HG03196 (cell line): Measurements from ENCODE around the gene TICAM1.
"Not testable (repeated sequence)": the region's sequence is repeated elsewhere in the genome, so short reads cannot be mapped to it uniquely, and the experiment has no call there.

Experiments used
- ATAC-seq: cut with Tn5 transposase; IDR thresholded peaks from one replicate; pipeline ENCODE4 v1.9.1; 2021; ENCODE audit not compliant: unreplicated experiment

TICAM1 gene

GRCh38 chr19:4831304-4831978 lies at the start of gene TICAM1:
TICAM1 (minus strand) TSS chr19:4831712; CDS start chr19:4818377, 13,335 bp downstream.
- ATAC-seq: peak; percentile 60

DNA sequence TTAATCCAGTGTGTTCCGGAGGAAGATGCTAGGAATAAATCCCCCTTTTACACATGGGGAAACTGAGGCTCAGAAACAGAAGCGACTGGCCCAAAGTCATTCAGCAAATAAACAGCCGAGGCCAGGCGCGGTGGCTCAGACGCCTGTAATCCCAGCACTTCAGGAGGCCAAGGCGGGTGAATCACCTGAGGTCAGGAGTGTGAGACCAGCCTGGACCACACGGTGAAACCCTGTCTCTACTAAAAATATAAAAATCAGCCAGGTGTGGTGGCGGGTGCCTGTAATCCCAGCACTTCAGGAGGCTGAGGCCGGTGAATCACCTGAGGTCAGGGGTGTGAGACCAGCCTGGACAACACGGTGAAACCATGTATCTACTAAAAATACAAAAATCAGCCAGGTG lies 47.5 kb upstream of the TICAM1 start:
- ATAC-seq: no peak

DNA sequence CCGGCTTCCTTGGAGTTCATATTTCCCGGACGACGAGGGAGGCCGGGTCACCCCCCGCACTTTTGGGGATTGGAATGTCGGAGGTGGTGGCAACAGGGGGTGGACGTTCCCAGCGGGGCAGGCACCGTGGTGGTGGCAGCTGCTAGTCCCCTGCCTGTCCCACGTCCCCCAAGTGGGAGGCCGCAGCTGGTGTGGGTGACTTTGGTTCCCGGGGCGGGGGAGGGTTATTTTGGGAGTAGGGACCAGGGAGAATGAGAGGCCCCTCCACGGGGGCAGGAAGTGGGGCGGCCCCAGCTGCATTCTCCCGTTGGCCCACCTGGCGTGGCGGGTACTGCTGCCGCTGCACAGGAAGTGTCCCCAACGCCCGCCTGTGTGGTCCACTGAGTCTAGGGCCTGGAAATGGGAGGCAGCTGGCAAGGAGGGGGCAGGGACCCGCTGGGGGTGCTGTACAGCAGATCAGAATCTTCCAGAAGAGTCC lies 47.0 kb upstream of the TICAM1 start:
- no peak for ATAC-seq

- no peak for ATAC-seq
Observed at GRCh38 chr19:4877753-4878490, 46.4 kb upstream of the TICAM1 start.

- no peak for ATAC-seq
Observed at GRCh38 chr19:4873930-4874329, 42.4 kb upstream of the TICAM1 start.

- ATAC-seq: no peak
Observed at GRCh38 chr19:4871711-4872110, 40.2 kb upstream of the TICAM1 start.

DNA sequence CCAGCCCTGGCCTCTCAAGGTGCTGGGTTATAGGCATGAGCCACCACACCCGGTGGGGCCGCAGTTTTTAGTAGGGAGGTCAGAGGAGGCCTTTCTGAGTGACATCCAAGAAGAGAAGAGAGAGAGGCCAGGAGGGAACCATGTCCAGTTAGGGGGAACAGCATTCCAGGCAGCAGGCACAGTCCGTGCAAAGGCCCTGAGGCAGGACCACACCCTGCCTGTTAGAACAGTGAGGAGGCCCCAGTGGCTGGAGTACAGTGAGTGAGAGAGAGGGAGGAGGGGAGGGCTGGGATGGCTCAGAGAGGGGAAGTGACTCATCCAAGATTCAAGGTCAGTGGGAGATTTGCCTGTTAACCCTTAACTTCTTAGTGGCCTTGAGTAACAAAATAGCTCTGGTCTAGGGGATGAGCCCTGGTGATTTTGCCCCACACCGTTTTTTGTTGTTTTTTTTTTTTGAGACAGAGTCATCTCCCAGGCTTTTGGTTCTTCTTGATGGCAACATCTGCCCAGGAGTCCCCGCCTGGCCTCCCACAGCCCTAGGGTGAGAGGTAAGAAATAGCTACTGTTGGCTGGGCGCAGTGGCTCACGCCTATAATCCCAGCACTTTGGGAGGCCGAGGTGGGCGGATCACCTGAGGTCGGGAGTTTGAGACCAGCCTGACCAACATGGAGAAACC lies 38.7 kb upstream of the TICAM1 start:
- no peak for ATAC-seq

DNA sequence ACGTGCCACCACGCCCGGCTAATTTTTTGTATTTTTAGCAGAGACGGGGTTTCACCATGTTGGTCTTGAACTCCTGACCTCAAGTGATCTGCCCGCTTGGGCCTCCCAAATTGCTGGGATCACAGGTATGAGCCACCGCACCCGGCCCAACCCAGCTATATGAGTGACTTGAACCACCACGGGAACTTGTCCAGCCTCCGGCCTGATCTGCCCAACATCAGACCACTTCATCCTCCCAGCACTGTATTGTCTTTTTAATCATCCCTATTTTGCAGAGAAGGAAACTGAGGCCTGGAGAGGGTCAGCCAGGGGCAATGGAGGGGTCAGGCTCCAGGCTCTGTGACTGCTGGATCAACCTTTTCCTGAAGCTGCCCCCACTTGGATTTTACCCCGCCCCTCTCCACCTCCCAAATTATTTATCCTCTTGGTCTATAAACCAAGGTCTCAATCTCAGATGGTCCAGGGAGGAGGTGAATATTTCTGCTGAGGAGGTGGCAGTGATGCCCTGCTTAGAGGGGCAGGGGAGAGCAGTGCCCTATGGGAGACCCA lies 36.8 kb upstream of the TICAM1 start:
- no peak for ATAC-seq

DNA sequence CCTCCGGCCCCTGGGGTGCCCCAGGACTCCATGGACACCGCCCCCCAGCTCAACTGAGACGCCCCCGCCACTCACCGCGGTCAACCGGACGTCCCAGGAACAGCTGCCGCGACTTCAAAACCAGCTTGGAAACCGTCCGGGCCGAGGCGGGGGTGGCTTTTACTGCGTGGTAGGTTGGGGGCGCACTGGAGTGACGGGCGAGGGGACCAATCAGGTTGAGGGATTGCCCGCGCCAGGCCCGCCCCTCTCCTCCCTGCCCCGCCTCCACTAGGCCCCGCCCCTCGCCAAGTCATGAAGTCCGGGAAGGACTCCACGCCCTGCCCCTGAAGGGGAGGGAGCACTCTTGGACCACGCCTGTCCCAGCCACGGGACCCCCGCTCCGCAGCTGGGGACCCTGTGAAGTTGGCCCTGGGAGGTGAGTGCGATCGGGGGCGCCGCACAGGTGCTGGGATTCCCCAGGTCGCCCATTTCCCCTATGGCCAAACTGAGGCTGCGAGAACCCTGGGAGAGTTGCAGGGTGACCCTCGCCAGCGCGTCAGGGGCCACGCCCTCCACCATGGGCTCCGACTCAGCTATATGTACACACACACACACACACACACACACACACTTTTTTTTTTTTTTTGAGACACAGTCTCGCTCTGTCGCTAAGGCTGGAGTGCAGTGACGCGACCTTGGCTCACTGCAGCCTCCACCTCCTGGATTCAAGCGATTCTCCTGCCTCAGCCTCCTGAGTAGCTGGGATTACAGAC lies 36.2 kb upstream of the TICAM1 start, which contains the start of gene PLIN3:
TSS of gene PLIN3 (minus strand) at position 134 of the 752 bp plus-strand sequence. CDS start 6,273 bp downstream, outside the sequence.
- peak; percentile 75 for ATAC-seq

GRCh38 chr19:4866595-4867424 lies 35.3 kb upstream of the TICAM1 start:
- ATAC-seq: no peak

DNA sequence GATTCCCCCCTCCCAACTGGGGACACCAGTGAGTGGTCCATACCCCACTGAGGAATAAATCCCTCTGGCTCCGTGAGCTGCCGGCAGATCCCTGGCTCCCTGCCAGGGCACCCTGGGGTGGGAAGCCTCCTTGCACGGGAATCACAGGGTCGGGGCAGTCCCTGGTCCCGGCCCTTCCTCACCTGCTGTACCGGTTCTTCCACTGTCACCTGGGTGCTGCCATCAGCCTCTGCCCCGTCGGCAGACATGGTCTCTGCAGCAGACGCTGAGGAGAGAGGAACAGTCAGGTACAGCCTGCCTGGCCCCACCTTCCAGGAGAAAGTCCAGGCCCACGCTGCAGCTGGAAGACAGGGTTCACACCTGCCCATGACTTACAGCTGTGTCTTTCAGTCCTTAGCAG lies 29.6 kb upstream of the TICAM1 start:
- no peak for ATAC-seq

GRCh38 chr19:4859697-4860096 lies 28.2 kb upstream of the TICAM1 start:
- ATAC-seq: no peak

GRCh38 chr19:4856468-4856867 lies 25.0 kb upstream of the TICAM1 start:
- ATAC-seq: not testable (repeated sequence)

GRCh38 chr19:4853506-4853905 lies 22.0 kb upstream of the TICAM1 start:
- not testable (repeated sequence) for ATAC-seq

- ATAC-seq: no peak
Observed at GRCh38 chr19:4852484-4852883, 21.0 kb upstream of the TICAM1 start.

- no peak for ATAC-seq
Observed at GRCh38 chr19:4851551-4852290, 20.2 kb upstream of the TICAM1 start.

- no peak for ATAC-seq
Observed at GRCh38 chr19:4849019-4849418, 17.5 kb upstream of the TICAM1 start.

DNA sequence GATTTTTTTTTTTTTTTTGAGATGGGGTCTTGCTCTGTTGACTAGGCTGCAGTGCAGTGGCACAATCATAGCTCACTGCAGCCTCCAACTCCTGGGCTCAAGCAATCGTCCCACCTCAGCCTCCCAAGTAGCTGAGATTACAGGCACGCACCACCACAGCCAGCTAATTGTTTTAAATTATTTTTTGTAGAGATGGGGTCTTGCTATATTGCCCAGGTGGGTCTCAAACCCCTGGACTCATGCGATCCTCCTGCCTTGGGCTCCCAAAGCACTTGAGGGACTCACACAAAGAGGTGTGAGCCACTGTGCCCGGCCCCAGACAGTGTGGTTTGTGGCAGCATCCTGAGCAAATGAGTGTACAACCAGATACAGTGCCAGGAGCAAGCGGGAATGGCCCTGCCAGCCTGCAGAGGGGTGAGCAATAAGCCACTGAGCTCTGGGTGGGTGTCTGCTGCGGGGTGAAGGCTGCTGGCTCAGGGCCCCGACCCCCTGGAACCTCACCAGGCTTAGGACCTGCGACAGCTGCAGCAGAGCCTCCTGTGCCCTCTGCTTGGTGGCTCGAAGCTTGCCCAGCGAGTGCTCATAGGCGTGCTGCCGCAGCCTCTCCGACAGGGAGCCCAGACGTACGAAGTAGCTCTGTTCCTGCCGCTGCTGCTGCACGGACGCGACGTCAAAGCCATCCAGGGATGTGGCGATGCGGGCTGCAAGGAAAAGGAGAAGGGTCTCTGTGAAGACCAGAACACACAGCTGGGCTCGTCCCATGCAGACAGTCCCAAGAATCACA lies 15.9 kb upstream of the TICAM1 start:
- no peak for ATAC-seq
